ENCODE data around the gene EIF3B.
"Not testable (repeated sequence)": the region's sequence is repeated elsewhere in the genome, so short reads cannot be mapped to it uniquely, and the experiment has no call there.

The EIF3B gene

GRCh38 chr7:2379821-2380450 lies 25.3 kb downstream of the EIF3B start:
- no peak for DNase-seq (ENCODE audit: extremely low read depth, low read depth)
- TF ChIP-seq CTCF (IDR thresholded peaks at IDR 0.05; ENCODE audit: low read depth, low read length): no peak

- TF ChIP-seq CTCF (IDR thresholded peaks at IDR 0.05; ENCODE audit: low read depth, low read length): no peak
- no peak for DNase-seq (ENCODE audit: extremely low read depth, low read depth)
These were observed 25.8 kb downstream of the EIF3B start for GRCh38 chr7:2380461-2380860.

GRCh38 chr7:2381227-2381626 lies 26.6 kb downstream of the EIF3B start:
- DNase-seq (ENCODE audit: extremely low read depth, low read depth): no peak
- no peak for TF ChIP-seq CTCF (IDR thresholded peaks at IDR 0.05; ENCODE audit: low read depth, low read length)

DNA sequence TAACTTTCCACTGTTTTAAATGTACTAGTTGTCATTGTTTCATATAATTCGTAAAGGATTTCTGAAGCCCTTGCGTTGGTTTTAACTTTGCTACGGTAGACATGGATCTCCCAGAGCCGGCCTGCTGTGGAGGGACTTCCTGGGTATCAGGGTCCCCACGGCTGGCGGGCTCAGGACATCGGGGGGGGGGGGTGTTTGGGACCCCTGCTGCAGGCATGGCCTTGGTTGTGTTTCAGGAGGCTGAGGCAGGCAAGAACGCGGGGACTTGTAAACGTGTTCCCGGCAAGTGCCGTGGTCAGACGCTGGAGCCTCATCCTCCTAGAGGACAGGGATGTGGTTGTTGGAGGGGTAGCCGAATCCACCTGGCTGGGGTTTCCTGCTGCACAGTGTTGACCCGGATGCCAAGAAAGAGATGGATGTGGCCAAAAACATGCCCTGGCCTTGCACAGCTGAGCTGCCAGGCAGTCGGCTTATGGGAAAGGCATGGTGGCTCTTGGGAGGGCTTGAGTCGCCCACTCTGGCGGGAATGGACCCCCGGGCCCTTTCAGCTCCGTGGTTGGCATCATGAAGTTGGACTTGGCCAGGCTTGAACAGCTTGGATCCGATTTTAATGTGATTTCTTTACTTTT lies 27.4 kb downstream of the EIF3B start:
- DNase-seq (ENCODE audit: extremely low read depth, low read depth): no peak
- TF ChIP-seq CTCF (IDR thresholded peaks at IDR 0.05; ENCODE audit: low read depth, low read length): no peak

- no peak for TF ChIP-seq CTCF (IDR thresholded peaks at IDR 0.05; ENCODE audit: low read depth, low read length)
- no peak for DNase-seq (ENCODE audit: extremely low read depth, low read depth)
These were observed 29.1 kb downstream of the EIF3B start for GRCh38 chr7:2383543-2384274.

GRCh38 chr7:2384354-2385243 lies 30.0 kb downstream of the EIF3B start:
- TF ChIP-seq CTCF (IDR thresholded peaks at IDR 0.05; ENCODE audit: low read depth, low read length): no peak
- no peak for DNase-seq (ENCODE audit: extremely low read depth, low read depth)

DNA sequence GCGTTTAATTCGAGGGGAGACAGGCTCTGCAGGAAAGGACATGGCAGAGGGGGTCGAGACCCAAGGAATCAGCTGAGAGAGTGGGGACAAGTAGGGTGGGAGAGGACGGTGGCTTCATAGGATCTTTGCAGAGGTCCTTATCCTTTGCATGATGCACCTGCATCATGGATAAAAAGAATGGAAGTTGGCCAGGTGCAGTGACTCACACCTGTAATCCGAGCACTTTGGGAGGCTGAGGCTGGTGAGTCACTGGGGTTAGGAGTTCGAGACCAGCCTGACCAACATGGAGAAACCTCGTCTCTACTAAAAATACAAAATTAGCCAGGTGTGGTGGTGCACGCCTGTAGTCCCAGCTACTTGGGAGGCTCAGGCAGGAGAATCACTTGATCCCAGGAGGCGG lies 31.5 kb downstream of the EIF3B start:
- DNase-seq (ENCODE audit: extremely low read depth, low read depth): not testable (repeated sequence)
